Esophagus muscularis mucosa (tissue), 4 donors: Measurements from ENCODE around the gene PRICKLE1. TPM values are rescaled to one million over a fixed set of nuclear protein-coding genes. Genes with fewer than 3 reads are reported as not detected.

Experiments
- DNase-seq: peaks from one replicate; pipeline ENCODE4 v3.0.0-alpha.2; 2017; ENCODE audit errors: extremely low spot score
- H3K27ac ChIP-seq, 4 donors: fragments of 200-600 bp; sonication (generic); replicated peaks in 1 of 4; 1 replicate in 3 of 4; 2 replicates in 1 of 4; pipeline ENCODE4 v1.5.1; 2016 to 2019; ENCODE audit warnings: mild to moderate bottlenecking in 1 of 4
- H3K27me3 ChIP-seq, 4 donors: fragments of 200-600 bp; sonication (generic); one replicate each; pipeline versions ENCODE4 v1.5.1 to v1.6.0; 2016 to 2019
- H3K36me3 ChIP-seq, 4 donors: fragments of 200-600 bp; sonication (generic); one replicate each; pipeline ENCODE4 v1.5.1; 2016 to 2019
- H3K4me1 ChIP-seq, 4 donors: fragments of 200-600 bp; sonication (generic); one replicate each; pipeline ENCODE4 v1.5.1; 2016 to 2019
- H3K4me3 ChIP-seq, 4 donors: fragments of 200-600 bp; sonication (generic); 1 replicate in 2 of 4; 2 replicates in 2 of 4; pipeline ENCODE4 v1.5.1; 2016 to 2019; ENCODE audit warnings: mild to moderate bottlenecking in 4 of 4, moderate library complexity in 1 of 4
- H3K9me3 ChIP-seq, 4 donors: fragments of 200-600 bp; sonication (generic); 1 replicate in 3 of 4; 2 replicates in 1 of 4; pipeline ENCODE4 v1.5.1; 2016 to 2019
- EP300 ChIP-seq: sonication (generic); formaldehyde crosslinking; IDR thresholded peaks from one replicate; pipeline ENCODE4 v1.6.1; 2017; ENCODE audit warnings: antibody characterized with exemption
- POLR2A ChIP-seq: fragments of 450-650 bp; IDR thresholded peaks from one replicate; pipeline ENCODE4 v1.6.1; 2017; ENCODE audit warnings: antibody characterized with exemption, moderate library complexity, mild to moderate bottlenecking, low read depth
- POLR2AphosphoS5 ChIP-seq, 2 donors: sonication (generic); formaldehyde crosslinking; IDR thresholded peaks; one replicate each; pipeline ENCODE4 v1.6.1; 2017; ENCODE audit warnings: antibody characterized with exemption in 2 of 2
- WGBS: methylation state at CpG from one replicate; pipeline ENCODE4 v1.1.5; 2018; 5-methylcytosine and 5-hydroxymethylcytosine counted together
- intact Hi-C: fragments of 100-400 bp; cut with DNase I; formaldehyde crosslinking; loops from one replicate; pipeline ENCODE4 v1.15.1; 2023
- total RNA-seq, 4 donors: library from RNA; depleted of rRNA; stranded (reverse); fragments of >200 nt; gene quantifications; one replicate each; pipeline versions ENCODE4 v1.1.0 to v1.2.1, GENCODE V29; 2016
- TF ChIP-seq, protein P1 (sequence below), 3 experiments: fragments of 200-600 bp in 2 of 3; fragments of 450-650 bp in 1 of 3; sonication (generic) in 2 of 3; IDR thresholded peaks; one replicate each; pipeline ENCODE4 v1.5.1; 2017 to 2019; ENCODE audit warnings: antibody characterized with exemption in 3 of 3, mild to moderate bottlenecking in 2 of 3, moderate library complexity in 1 of 3

PRICKLE1 gene
- total RNA-seq, 4 donors from 2014 or later, result 12.5 to 36.9 (median 24.4) TPM

DNA sequence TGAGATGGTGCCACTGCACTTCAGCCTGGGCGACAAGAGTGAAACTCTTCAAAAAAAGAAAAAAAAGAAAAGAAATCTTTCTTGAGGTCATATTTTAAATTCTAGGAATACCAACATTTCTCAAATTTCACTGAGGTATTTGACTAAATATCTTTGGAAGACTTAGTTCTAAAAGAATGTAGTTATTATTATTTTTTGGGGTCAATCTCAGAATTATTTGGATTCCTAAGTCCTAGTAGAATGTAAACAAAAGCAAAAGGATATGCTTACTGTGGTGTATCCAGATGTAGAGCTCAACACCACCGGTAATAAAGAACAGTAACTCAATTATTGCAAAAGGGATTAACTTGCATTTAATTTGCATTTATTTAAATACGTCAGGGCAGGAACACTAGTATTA, 25.0 kb downstream of the PRICKLE1 start:
- intact Hi-C loops, result no loop called here
- no peak overlapping the region for H3K27ac ChIP-seq
- H3K36me3 ChIP-seq, result no peaks in the 10 kb centered on the region
- 67% methylated on average over 3 of the region's 3 CpGs for WGBS
- H3K9me3 ChIP-seq, result no peaks in the 10 kb centered on the region
- H3K4me1 ChIP-seq, result peaks cover 19 to 25% (median 21%) of the 10 kb centered on the region in 4 donors
- no peak for TF ChIP-seq POLR2AphosphoS5 (IDR thresholded peaks at IDR 0.05)
- TF ChIP-seq POLR2A, result no peak
- TF ChIP-seq, protein P1, sequence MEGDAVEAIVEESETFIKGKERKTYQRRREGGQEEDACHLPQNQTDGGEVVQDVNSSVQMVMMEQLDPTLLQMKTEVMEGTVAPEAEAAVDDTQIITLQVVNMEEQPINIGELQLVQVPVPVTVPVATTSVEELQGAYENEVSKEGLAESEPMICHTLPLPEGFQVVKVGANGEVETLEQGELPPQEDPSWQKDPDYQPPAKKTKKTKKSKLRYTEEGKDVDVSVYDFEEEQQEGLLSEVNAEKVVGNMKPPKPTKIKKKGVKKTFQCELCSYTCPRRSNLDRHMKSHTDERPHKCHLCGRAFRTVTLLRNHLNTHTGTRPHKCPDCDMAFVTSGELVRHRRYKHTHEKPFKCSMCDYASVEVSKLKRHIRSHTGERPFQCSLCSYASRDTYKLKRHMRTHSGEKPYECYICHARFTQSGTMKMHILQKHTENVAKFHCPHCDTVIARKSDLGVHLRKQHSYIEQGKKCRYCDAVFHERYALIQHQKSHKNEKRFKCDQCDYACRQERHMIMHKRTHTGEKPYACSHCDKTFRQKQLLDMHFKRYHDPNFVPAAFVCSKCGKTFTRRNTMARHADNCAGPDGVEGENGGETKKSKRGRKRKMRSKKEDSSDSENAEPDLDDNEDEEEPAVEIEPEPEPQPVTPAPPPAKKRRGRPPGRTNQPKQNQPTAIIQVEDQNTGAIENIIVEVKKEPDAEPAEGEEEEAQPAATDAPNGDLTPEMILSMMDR (IDR thresholded peaks at IDR 0.05), result no peak
- no peak for TF ChIP-seq EP300
- H3K27me3 ChIP-seq, result no peaks in the 10 kb centered on the region
- no peak overlapping the region for H3K4me3 ChIP-seq
- DNase-seq, result no peak

DNA sequence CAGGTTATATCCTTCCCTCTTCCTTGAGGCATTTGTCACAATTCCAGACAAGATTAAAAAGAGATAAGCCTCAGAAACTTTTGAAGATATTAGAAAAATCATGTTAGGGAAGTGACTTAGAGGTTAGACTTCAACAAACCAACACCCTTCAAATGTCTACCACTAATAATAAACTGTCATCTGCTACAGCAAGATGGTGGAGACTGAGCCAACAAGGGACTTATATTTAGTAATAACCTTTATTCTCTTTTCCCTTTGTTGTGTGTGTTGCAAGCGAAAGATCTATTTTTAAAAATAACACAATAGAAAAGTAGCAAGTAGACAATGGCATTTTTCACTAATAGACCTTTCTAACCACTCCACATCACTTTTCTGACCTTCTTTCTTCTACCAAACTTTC, 28.6 kb downstream of the PRICKLE1 start:
- Histone ChIP-seq H3K4me3 (no peak overlapping the region), H3K4me1 (peaks cover 20 to 30% (median 22%) of the 10 kb centered on the region in 4 donors), H3K9me3 (no peaks in the 10 kb centered on the region), H3K27ac (no peak overlapping the region), H3K36me3 (no peaks in the 10 kb centered on the region), H3K27me3 (no peaks in the 10 kb centered on the region)
- intact Hi-C loops, result no loop called here
- no peak for TF ChIP-seq POLR2AphosphoS5 (IDR thresholded peaks at IDR 0.05)
- TF ChIP-seq POLR2A, result no peak
- TF ChIP-seq EP300, result no peak
- TF ChIP-seq, protein P1 (IDR thresholded peaks at IDR 0.05), result no peak
- no peak for DNase-seq
- WGBS, result 47% methylated on average over 1 of the region's 1 CpG

DNA sequence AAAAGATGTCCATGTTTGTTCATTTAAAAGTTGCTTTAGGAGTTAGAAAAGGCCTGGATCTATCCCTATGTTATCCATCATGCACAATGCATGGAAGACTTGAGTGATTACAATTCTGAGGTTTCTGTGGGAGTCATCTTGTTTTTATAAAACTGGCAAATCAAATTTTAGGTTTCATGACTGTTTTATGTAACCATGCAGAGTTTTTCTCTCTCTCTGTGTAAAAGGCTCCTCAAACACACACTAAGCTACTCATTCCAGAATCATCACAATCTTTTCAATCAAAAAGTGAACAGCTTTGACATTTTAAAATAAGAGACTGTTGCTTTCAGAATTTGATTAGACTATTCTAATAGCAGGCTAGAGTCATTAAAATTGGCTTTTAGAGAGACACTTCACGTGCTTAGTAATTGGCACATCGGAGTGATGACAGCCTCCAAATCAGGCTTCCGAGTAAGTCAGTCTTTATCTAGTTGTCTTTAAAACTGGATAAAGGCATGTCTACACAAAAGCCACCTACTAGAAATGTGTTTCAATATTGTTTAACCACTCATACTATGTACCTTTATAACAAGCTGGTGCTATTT, 31.9 kb downstream of the PRICKLE1 start:
- 73% methylated on average over 3 of the region's 3 CpGs for WGBS
- Histone ChIP-seq H3K4me3 (no peak overlapping the region), H3K36me3 (no peaks in the 10 kb centered on the region), H3K27ac (no peak overlapping the region), H3K4me1 (peaks cover 0 to 20% (median 7%) of the 10 kb centered on the region in 4 donors), H3K9me3 (no peaks in the 10 kb centered on the region), H3K27me3 (no peaks in the 10 kb centered on the region)
- no peak for DNase-seq
- TF ChIP-seq POLR2A (no peak), EP300 (no peak), POLR2AphosphoS5 (IDR thresholded peaks at IDR 0.05) (no peak)
- TF ChIP-seq, protein P1 (IDR thresholded peaks at IDR 0.05), result no peak
- intact Hi-C loops, result no loop called here

DNA sequence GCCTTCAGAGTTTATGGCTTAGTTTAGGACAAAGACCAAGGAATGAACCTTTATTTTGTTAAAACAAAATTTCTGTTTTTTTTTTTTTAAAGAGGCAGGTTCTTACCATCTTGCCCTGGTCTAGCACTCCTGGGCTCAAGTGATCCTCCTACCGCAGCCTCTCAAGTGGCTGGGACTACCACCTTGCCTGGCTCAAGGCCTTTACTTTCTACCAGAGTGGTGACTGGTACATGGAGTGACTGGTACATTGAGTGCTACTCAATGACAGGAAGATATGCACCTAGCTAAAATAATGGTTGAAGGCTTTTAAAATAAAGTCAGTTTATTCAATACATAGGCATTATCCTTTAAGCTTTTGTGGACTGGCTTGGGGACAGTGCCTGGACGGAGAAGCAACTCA, 32.6 kb downstream of the PRICKLE1 start:
- intact Hi-C loops, result no loop called here
- H3K9me3 ChIP-seq, result no peaks in the 10 kb centered on the region
- WGBS, result 92% methylated on average over 2 of the region's 2 CpGs
- no peak for DNase-seq
- TF ChIP-seq, protein P1 (IDR thresholded peaks at IDR 0.05), result no peak
- TF ChIP-seq POLR2AphosphoS5 (IDR thresholded peaks at IDR 0.05), result no peak
- TF ChIP-seq EP300, result no peak
- TF ChIP-seq POLR2A, result no peak
- no peak overlapping the region for H3K27ac ChIP-seq
- H3K36me3 ChIP-seq, result no peaks in the 10 kb centered on the region
- peaks cover 0 to 20% (median 7%) of the 10 kb centered on the region in 4 donors for H3K4me1 ChIP-seq
- H3K4me3 ChIP-seq, result no peak overlapping the region
- H3K27me3 ChIP-seq, result no peaks in the 10 kb centered on the region

DNA sequence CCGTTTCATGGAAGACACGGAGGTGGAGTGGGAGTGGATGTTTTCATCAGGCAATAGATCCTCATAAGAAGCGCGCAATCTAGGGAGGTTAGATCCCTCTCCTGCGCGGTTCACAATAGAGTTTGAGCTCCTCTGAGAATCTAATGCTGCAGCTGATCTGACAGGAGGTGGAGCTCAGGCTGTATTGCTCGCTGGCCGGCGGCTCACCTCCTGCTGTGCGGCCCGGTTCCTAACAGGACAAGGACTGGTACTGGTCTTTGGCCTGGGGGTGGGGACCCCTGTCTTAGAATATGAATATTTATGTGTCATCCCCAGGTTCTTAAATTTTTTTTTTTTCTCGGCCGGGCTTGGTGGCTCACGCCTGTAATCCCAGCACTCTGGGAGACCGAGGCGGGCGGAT, 36.7 kb downstream of the PRICKLE1 start:
- Histone ChIP-seq H3K9me3 (no peaks in the 10 kb centered on the region), H3K27me3 (no peaks in the 10 kb centered on the region), H3K4me1 (peaks cover 0 to 8% (median 0%) of the 10 kb centered on the region in 4 donors), H3K4me3 (no peak overlapping the region), H3K27ac (no peak overlapping the region), H3K36me3 (peaks cover 0 to 7% (median 0%) of the 10 kb centered on the region in 4 donors)
- 85% methylated on average over 17 of the region's 17 CpGs for WGBS
- intact Hi-C loops, result no loop called here
- no peak for DNase-seq
- TF ChIP-seq POLR2AphosphoS5 (IDR thresholded peaks at IDR 0.05), result no peak
- no peak for TF ChIP-seq EP300
- TF ChIP-seq, protein P1 (IDR thresholded peaks at IDR 0.05), result no peak
